HepG2 (cell line): ENCODE measurements around the gene RSBN1. TPM values are rescaled to one million over a fixed set of nuclear protein-coding genes. Genes with fewer than 3 reads are reported as not detected.
A peak's percentile ranks its signal among the peaks of the same experiment; 100 is the strongest.

Experiments used
- AGO2 ChIP-seq: fragments of 200-400 bp; formaldehyde crosslinking; optimal IDR thresholded peaks from 2 replicates; pipeline ENCODE3; 2017; ENCODE audit warnings: mild to moderate bottlenecking, low read depth, low read length, moderate library complexity
- ATF2 ChIP-seq: sonication (generic); formaldehyde crosslinking; IDR thresholded peaks from 2 replicates; pipeline ENCODE4 v1.4.0; 2020; ENCODE audit warnings: missing genetic modification reagents
- BRF2 ChIP-seq: sonication (generic); formaldehyde crosslinking; IDR thresholded peaks from 2 replicates; pipeline ENCODE4 v1.8.1; 2022; ENCODE audit warnings: mild to moderate bottlenecking, missing genetic modification reagents
- CCAR2 ChIP-seq: fragments of 200-400 bp; formaldehyde crosslinking; optimal IDR thresholded peaks from 2 replicates; pipeline ENCODE3; 2018; ENCODE audit warnings: low read depth, mild to moderate bottlenecking, low read length, moderate library complexity
- CENPT ChIP-seq: sonication (generic); formaldehyde crosslinking; IDR thresholded peaks from 2 replicates; pipeline ENCODE4 v1.8.0; 2022; ENCODE audit warnings: low read depth, mild to moderate bottlenecking, moderate library complexity, missing genetic modification reagents
- DNMT1 ChIP-seq: sonication (generic); formaldehyde crosslinking; IDR thresholded peaks from 2 replicates; pipeline ENCODE4 v1.5.1; 2020; ENCODE audit warnings: mild to moderate bottlenecking, missing genetic modification reagents
- EED ChIP-seq: sonication (generic); formaldehyde crosslinking; IDR thresholded peaks from 2 replicates; pipeline ENCODE4 v1.5.0; 2020; ENCODE audit warnings: mild to moderate bottlenecking, missing genetic modification reagents
- GLI4 ChIP-seq: sonication (generic); formaldehyde crosslinking; IDR thresholded peaks from 2 replicates; pipeline ENCODE4 v1.5.1; 2020; ENCODE audit warnings: missing genetic modification reagents, mild to moderate bottlenecking, moderate library complexity, borderline replicate concordance
- KDM3A ChIP-seq: IDR thresholded peaks from 2 replicates; pipeline ENCODE4 v1.6.1; 2018; ENCODE audit warnings: low read depth, missing compliant biosample characterization
- MAX ChIP-seq: IDR thresholded peaks from 2 replicates; pipeline ENCODE4 v1.6.1; 2012; ENCODE audit warnings: inconsistent platforms
- MYNN ChIP-seq: sonication (generic); formaldehyde crosslinking; IDR thresholded peaks from 2 replicates; pipeline ENCODE4 v1.4.0; 2020; ENCODE audit warnings: mild to moderate bottlenecking, low read depth, missing genetic modification reagents
- NBN ChIP-seq: fragments of 450-650 bp; conservative IDR thresholded peaks from 2 replicates; pipeline ENCODE4 v1.6.1; 2017
- RFXAP ChIP-seq: sonication (generic); formaldehyde crosslinking; IDR thresholded peaks from 2 replicates; pipeline ENCODE4 v1.4.0; 2020; ENCODE audit warnings: missing genetic modification reagents, borderline replicate concordance
- SNAPC5 ChIP-seq: sonication (generic); formaldehyde crosslinking; IDR thresholded peaks from 2 replicates; pipeline ENCODE4 v1.8.1; 2023; ENCODE audit warnings: mild to moderate bottlenecking, missing genetic modification reagents, borderline replicate concordance
- SUZ12 ChIP-seq: fragments of 150-350 bp; IDR thresholded peaks from 2 replicates; pipeline ENCODE4 v1.6.1; 2014; ENCODE audit warnings: low read depth, low read length
- ZBTB1 ChIP-seq: sonication (generic); formaldehyde crosslinking; IDR thresholded peaks from 2 replicates; pipeline ENCODE4 v1.4.0; 2020; ENCODE audit warnings: missing genetic modification reagents, borderline replicate concordance
- ZFP90 ChIP-seq: sonication (generic); formaldehyde crosslinking; IDR thresholded peaks from 2 replicates; pipeline ENCODE4 v1.8.0; 2022; ENCODE audit warnings: missing genetic modification reagents, mild to moderate bottlenecking, inconsistent platforms, borderline replicate concordance
- ZNF280B ChIP-seq: sonication (generic); formaldehyde crosslinking; IDR thresholded peaks from 2 replicates; pipeline ENCODE4 v1.5.0; 2020; ENCODE audit warnings: missing genetic modification reagents, mild to moderate bottlenecking, borderline replicate concordance
- ZNF337 ChIP-seq: sonication (generic); formaldehyde crosslinking; IDR thresholded peaks from 2 replicates; pipeline ENCODE4 v1.5.1; 2020; ENCODE audit warnings: missing genetic modification reagents, low read depth, mild to moderate bottlenecking, borderline replicate concordance
- ZNF33B ChIP-seq: sonication (generic); formaldehyde crosslinking; IDR thresholded peaks from 2 replicates; pipeline ENCODE4 v1.5.1; 2020; ENCODE audit warnings: mild to moderate bottlenecking, missing genetic modification reagents
- ZNF468 ChIP-seq: sonication (generic); formaldehyde crosslinking; IDR thresholded peaks from 2 replicates; pipeline ENCODE4 v1.8.0; 2022; ENCODE audit warnings: mild to moderate bottlenecking, moderate library complexity, missing genetic modification reagents
- ZNF552 ChIP-seq: sonication (generic); formaldehyde crosslinking; IDR thresholded peaks from 2 replicates; pipeline ENCODE4 v1.9.0; 2022; ENCODE audit warnings: missing genetic modification reagents, mild to moderate bottlenecking, borderline replicate concordance
- ZNF563 ChIP-seq: sonication (generic); formaldehyde crosslinking; IDR thresholded peaks from 2 replicates; pipeline ENCODE4 v1.8.0; 2022; ENCODE audit warnings: mild to moderate bottlenecking, moderate library complexity, missing genetic modification reagents
- ZNF749 ChIP-seq: sonication (generic); formaldehyde crosslinking; IDR thresholded peaks from 2 replicates; pipeline ENCODE4 v1.8.0; 2022; ENCODE audit warnings: mild to moderate bottlenecking, missing genetic modification reagents, moderate library complexity, borderline replicate concordance
- ZNF839 ChIP-seq: sonication (generic); formaldehyde crosslinking; IDR thresholded peaks from 2 replicates; pipeline ENCODE4 v1.4.0; 2020; ENCODE audit warnings: missing genetic modification reagents, mild to moderate bottlenecking, borderline replicate concordance
- ZZZ3 ChIP-seq: sonication (generic); formaldehyde crosslinking; IDR thresholded peaks from 2 replicates; pipeline ENCODE4 v1.4.0; 2020; ENCODE audit warnings: missing genetic modification reagents, mild to moderate bottlenecking, borderline replicate concordance
- polyA plus RNA-seq, 8 experiments: library from polyadenylated mRNA; depleted of rRNA in 3 of 8; stranded (reverse) in 7 of 8; unstranded in 1 of 8; fragments of >200 nt; fragmentation: Illumina TruSeq in 4 of 8; extraction: Trizol in 4 of 8; gene quantifications; 2 replicates each; pipeline versions ENCODE4 v1.2.1 to v1.2.3, GENCODE V29; 2011 to 2016; ENCODE audit warnings: low read depth in 4 of 8, missing spikeins in 1 of 8, mixed read lengths in 1 of 8; ENCODE audit not compliant: insufficient read depth in 1 of 8
- total RNA-seq, 5 experiments: library from RNA; depleted of rRNA; stranded (reverse); fragments of >200 nt; fragmentation: Illumina TruSeq; extraction: Trizol; gene quantifications; 2 replicates each; pipeline ENCODE4 v1.2.3, GENCODE V29; 2016; ENCODE audit warnings: low read depth in 1 of 5

Gene RSBN1
- total and polyA plus RNA-seq, 2 of the 13 experiments (the other 11 are each of a cell fraction or from before 2014, with no cell fraction given), result 8.3 to 10.4 TPM

GRCh38 chr1:113811888-113812660 is at the start of gene RSBN1 (continued):
- no peak for TF ChIP-seq CCAR2
- no peak; the same call in 1 of the 2 replicates for TF ChIP-seq BRF2 (CRISPR knock-in tag)
- no peak; the same call in 1 of the 2 replicates for TF ChIP-seq EED (CRISPR knock-in tag)
- no peak for TF ChIP-seq ZNF468 (CRISPR knock-in tag)
- TF ChIP-seq AGO2, result peak; percentile 73
- TF ChIP-seq ATF2 (CRISPR knock-in tag), result peak; percentile 57
- TF ChIP-seq ZNF839 (CRISPR knock-in tag), result 0 out of 2 replicates have a peak, but pooled peaks have one; percentile 13
- TF ChIP-seq ZNF749, result peak; percentile 29; the same call in 1 of the 2 replicates
- TF ChIP-seq ZBTB1, result no peak
- TF ChIP-seq KDM3A (CRISPR knock-in tag), result peak; percentile 60; the same call in 1 of the 2 replicates
- peak; percentile 39; the same call in 1 of the 2 replicates for TF ChIP-seq ZNF552
- no peak for TF ChIP-seq ZZZ3
- no peak for TF ChIP-seq GLI4 (CRISPR knock-in tag)
- peak; percentile 93 for TF ChIP-seq MAX
- 0 out of 2 replicates have a peak, but pooled peaks have one; percentile 16 for TF ChIP-seq ZNF280B
- TF ChIP-seq ZFP90, result peak; percentile 42; the same call in 1 of the 2 replicates
- TF ChIP-seq SNAPC5, result 0 out of 2 replicates have a peak, but pooled peaks have one; percentile 62
- peak; percentile 67 for TF ChIP-seq SUZ12
- peak; percentile 69 for TF ChIP-seq ZNF563 (CRISPR knock-in tag)
- TF ChIP-seq ZNF337 (CRISPR knock-in tag), result no peak
- TF ChIP-seq ZNF33B (CRISPR knock-in tag), result no peak
- no peak for TF ChIP-seq CENPT (CRISPR knock-in tag)
- no peak for TF ChIP-seq DNMT1 (CRISPR knock-in tag)
- no peak for TF ChIP-seq NBN
- TF ChIP-seq RFXAP (CRISPR knock-in tag), result peak; percentile 49; the same call in 1 of the 2 replicates
- TF ChIP-seq MYNN (CRISPR knock-in tag), result no peak
